GM18526 (cell line): ENCODE results near the gene LYVE1.
A peak's percentile ranks its signal among the peaks of the same experiment; 100 is the strongest.

Experiments
- POLR2A ChIP-seq: IDR thresholded peaks from 3 replicates; pipeline ENCODE4 v1.6.1; 2011; ENCODE audit not compliant: insufficient read length; ENCODE audit errors: extremely low read depth

Gene LYVE1

DNA sequence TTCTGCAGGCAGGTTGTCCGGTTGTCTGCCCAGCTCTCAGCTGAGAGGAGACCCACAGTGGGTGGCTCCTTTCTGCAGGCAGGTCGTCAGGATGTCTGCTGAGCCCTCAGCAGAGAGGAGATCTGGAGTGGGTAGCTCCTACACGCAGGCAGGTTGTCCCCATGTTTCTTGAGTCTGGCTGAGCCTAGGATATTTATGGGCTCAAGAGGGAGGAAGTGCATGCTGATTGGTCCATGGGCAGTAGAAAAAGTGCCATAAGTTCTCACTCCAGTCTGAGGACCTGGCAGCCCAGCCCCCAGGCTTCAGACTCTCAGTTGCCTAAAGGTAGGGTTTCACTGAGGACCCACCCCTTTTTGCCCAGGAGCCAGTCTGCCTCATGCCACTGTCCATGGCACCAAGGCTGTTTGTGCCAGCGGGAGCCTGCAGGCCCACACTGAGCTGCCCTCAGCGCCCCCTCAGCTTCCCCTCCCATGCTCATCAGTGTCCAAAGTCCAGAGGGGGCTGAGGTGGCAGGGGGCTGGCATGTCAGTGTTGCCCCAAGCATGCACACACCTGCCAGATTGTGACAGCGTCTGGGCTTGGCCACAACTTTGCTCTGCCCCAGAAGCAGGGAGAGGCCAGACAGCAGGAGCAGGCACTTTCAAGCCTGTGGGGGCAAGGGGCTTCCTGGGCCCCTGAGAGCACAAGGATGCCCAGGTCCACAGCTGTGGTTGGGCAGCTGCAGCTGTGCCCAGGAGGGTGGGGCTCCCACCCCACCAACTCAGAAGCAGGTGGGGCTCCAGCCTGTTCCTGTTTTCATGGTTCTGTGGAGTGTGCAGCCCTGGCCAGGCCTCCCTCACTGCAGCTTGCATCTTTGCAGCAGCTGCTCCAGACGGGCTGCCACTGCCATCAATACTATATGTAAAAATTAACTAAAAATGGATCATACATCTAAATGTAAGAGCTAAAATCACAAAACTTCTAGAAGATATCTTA is 23.7 kb downstream of the LYVE1 start:
- no peak for TF ChIP-seq POLR2A

DNA sequence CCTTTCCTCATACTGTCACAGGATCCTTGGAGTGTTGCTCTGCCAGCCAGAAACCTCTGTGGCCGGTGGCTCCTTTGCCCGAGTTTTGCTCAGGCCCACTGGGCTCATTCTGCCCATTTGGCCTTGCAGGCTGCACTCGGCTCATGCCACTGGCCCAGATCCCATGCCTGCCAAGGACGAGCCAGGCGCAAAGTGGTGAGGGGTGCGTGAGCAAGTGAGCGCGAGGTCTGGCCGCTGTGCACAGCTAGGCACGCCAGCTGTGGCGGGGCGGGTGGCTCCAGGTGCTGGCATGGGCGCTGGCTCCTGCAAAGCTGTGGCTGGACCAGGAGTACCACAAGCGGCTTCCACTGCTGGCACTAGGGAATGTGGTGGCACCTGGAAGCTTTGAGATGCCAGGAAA is 24.7 kb downstream of the LYVE1 start:
- TF ChIP-seq POLR2A = no peak

DNA sequence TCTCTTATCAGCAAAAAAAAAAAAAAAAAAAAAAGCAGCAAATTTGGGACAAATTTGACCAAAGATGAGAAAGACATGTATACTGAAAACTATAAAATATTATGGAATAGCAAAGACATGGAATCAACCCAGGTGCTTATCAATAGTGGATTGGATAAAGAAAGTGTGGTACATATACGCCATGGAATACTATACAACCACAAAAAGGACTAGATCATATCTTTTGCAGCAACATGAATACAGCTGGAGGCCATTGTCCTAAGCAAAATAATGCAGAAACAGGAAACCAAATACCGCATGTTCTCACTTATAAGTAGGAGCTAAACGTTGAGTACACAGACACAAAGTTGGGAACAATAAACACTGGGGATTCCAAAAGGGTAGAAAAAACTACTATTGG is 25.7 kb downstream of the LYVE1 start:
- TF ChIP-seq POLR2A = no peak

DNA sequence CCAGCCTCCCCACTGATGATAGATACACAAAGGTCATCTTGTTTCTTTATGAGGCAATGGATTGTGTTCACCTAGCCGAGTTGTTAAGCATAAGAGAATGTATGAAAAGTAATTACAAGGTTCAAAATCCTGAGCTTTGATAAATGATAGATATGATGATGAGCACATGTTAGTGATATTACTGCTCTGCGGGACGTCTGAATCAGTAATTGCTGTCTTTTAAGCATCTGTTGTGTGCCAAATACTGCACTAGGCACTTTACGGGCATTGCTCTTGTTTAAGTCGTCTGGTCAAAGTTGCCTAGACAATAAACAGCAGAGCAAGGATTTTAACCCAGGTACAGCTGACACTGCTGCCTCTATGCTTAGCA is 26.9 kb downstream of the LYVE1 start:
- TF ChIP-seq POLR2A = no peak

DNA sequence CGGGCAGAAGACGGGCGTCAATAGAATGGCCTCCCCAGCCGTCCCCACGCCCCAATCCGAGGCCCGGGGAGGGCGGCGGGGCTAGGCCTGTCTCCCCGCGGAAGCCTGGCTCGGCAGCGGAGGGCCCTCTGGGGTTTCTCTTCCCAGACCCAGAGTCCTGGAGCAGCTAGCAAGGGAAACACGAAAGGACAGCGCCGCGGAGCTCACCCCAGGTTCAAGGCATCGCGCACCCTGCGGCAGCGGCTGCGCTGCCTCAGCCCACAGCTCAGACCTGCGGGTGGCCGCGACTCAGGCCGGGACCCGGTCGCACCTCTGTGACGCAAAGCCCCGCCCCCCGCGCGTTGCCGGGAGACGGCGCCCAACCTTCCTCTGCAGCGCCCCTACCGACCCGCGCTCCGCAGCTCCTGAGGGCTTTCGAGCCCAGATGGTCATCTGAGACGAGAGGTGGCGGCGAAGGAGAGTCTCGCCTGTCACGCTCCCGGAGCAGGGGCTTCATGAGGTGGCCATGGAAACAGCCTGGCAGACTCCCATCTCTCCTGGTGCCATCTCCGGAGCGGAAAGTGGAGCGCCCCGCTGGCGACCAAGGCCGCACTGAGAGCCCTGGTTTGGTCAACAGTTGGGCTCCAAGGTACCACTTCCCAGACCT is 27.4 kb downstream of the LYVE1 start, which contains the start of gene RNF141:
RNF141 (minus strand) TSS at position 273 of the 646 bp plus-strand sequence. CDS start 7,029 bp downstream, outside the sequence.
- TF ChIP-seq POLR2A = peak; percentile 93

DNA sequence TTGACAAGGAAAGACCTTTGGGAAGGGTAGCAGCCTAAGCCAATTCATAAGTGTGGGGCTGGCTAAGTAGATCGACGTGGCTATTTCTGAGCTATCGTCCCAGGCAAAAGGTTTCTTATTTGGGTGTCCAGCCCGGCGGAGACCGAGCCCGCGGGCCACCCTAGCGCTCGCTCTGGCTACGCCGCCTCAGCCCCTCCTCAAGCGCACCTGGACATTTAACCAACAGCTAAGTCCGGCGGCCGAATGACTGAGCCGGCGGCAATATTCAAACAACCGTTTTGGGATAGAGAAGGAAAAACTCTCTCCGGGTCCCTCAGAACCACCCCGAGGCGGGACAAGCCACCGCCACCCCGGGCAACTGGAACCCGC is 27.9 kb downstream of the LYVE1 start:
- TF ChIP-seq POLR2A = no peak

DNA sequence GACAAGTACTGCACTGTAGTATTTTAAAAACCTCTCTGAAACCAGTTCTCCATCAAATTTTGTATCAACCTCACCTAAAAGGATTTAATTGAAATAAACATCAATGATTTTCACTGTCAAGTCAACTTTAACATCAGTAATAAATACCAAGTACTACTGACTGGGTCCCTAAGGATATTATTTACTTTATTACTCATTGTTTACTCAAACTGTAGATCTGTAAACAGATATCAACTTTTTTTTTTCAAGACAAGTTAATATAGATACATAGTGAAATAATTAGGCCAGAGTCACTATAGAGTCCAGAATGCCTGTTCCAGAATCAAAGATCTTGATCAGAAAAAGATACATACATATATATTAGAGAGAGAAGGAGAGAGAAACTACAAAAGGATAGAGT is 29.1 kb downstream of the LYVE1 start:
- TF ChIP-seq POLR2A = no peak

DNA sequence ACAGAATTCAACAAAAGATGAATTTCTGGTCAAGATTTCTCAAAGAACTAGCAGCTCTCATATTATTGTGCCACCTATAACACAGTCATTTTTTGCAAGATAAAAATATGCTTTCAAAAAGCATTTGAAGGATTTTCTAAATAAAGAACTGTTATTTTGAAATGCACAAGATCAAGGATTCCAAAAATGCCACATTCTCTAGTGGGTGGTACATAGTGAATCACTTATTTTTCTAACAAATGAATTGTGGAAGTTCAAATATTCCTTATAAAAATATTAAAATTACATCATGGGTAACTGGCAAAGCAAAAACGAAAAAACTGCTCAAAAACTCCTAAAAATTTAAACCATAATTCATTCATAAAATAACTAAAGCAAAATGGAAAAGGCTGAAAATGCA is 29.5 kb downstream of the LYVE1 start:
- no peak for TF ChIP-seq POLR2A

DNA sequence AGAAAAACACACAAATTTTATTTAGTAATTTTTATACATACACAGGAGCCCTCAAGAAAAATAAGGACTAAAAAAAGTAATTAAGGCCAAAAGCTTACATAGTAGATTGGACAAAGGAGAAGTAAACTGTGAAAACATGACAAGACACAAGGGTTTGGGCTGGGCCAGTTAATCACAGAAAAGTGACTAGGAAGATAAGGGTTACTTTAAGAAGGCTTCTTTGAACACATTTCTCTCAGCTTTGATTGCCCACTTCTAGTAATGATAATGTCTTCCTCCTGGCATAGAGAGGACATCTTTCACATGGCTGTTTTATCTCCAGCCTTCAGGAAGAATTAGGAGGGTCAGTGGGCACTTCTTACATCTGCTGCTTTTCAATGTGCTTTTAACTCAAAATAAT is 30.9 kb downstream of the LYVE1 start:
- TF ChIP-seq POLR2A = no peak

DNA sequence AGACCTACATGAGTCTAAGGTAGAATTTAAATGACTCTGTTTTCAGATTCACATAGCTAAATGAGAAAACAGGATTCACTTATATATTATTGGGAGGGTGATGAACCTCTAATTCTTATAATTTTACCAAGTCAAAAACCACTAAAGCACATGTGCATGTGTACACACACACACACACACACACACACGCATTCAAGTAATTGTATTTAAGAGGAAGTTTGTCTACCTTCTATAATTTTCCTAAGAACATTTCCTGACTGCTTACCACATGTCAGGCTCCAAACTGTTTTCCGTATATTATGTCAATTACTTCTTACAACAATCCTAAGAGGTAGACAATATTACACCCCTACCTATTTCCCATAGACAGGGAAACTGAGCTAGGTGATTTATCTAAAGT is 34.1 kb downstream of the LYVE1 start:
- TF ChIP-seq POLR2A = no peak

DNA sequence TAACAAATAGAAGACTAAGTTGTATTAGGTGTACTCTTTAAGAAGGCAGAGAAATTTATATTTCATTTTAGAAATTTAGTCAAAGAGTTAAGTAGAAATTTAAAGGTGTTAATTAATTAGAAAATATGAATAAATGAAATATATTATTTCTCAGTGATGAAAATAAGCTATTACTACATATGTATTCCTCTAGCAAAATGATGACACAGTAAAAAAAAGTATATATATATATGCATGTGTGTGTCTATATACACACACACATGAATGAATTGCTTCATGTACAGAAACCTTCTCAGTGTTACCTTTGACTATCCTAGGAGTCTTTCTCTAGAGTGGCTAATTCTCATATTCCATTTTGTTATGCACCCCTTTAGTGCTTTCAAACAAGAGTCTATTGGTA is 35.1 kb downstream of the LYVE1 start:
- no peak for TF ChIP-seq POLR2A

DNA sequence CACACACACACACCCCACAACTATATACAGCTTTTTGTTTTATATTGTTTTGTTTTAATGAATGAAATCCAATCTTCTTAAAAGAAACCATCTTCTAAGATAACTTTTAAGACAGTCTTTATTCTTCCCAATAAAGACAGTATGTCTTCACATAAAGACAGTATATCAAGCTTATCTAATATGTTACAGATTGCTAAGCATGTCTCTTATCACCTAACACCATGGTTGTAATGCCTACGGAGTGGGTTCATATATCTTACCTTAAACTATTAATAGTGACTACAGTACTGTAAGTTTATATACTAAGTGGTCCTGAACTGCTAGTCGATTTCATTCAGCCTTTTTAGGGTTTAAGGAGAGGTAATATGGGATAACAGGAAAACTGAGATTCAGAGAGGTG is 35.9 kb downstream of the LYVE1 start:
- TF ChIP-seq POLR2A = no peak

DNA sequence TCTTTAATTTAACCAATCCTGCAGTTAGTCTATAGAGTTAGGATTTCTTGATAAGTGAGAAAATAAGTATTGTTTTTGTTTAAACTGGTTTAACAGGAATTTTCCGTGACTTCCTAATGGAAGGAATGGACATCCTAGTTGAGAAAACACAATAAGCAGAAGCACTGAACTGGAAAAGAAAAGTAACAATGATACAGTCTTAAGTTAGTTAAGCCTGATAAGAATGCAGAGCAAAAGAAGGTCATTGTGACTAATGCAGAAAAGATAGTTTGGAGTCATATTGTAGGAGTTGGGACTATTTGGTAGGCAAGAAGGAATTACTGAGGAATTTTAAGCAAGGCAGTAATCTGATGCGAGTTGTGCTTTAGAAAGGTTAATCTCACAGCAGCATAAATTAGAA is 39.2 kb downstream of the LYVE1 start:
- TF ChIP-seq POLR2A = no peak

DNA sequence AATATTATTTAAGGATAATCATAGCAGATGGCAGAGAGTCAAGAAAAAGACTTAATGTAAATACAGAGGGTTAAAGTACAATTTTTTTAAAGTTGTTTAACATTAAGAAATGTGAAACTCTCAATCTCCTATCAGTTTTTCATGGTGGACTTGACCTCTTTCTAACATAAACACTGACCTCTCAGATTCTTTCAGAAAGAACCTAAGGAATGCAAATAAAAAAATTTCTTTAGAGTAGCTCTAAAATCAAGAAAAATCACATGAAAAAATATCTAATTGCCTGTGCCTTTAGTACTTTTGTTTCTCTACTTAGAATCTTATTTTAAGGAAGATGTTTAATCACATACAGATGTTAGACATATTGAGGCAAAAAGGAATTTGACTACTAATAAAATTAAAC is 40.3 kb downstream of the LYVE1 start:
- no peak for TF ChIP-seq POLR2A

DNA sequence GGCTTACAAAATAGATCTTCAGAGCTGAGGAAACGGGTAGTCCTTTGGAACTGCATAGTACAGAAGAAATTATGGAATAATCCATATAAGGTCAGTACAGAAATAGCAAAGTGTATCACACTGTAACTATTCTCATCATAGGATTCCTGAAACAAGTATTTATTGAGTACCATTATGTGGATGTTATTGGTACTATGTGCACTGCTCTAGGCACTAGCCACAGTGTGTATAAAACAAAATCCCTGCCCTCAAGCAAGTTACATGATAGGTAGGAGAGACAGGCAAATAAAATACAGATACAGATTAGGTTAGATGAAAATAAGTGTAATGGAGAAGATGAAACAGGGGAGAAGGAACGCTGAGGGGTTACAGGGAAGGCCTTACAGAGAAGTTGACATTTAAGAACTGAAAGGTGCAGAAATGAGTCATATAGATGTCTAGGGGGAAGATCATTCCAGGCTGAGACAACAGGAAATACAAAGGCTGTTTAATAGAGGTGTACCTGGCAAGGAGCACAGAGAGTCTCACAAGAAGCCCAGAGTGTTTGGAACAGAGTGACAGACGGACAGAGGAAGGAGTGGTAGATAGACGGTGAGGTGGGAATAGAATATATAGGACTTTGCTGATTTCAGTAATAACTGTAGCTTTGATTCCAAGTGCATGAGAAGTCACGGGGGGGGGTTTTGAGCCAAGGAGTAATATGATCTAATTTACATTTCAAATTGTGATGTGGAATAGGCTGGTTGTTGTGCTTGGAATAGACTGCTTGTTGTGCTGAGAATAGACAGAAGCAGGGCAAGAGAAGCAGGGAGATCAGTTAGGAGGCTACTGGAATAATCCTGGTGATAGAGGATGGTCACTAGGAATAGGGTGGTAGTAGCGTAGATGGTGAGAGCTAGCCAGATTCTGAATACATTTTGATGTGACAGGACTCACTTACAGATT is 41.2 kb downstream of the LYVE1 start:
- no peak for TF ChIP-seq POLR2A

DNA sequence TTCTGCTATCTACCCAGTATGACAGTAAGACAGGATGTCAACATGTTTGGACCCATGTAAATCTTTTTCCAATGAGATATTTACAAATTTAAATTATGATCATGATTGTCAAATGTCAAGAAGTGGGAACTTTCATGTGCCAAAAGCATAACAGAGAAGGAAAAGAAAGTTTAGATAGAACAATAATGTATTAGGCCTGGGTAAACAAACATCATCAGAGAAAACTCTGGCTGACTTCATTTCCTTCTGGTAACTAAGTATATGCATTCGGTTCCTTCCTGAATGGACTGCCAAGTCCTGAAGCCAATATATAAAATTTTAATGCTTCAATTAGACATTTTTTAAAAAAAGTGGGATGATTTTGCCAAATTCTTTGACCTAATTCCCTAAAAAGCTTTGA is 44.0 kb downstream of the LYVE1 start:
- no peak for TF ChIP-seq POLR2A

DNA sequence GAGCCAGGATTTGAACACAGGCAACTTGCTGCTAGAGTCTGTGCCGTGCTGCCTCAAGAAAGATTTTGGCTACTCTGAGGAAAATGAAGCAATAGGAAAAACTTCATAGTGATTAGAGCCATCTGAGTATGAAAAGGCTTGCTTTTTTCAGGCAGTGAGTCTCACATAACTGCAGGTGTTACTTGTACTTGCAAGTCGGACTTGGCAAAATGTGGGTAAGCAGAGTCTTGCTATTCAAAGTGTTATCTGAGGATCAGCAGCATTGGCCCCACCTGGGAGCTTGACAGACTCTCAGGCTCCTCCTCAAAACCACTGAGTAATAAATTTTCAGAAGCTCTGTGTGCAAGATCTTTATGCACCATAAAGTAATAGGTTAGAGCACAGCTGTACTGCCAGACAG is 45.5 kb downstream of the LYVE1 start:
- TF ChIP-seq POLR2A = no peak
